HepG2 (cell line): ENCODE measurements around the gene DHX30.

Experiments used
- PLRG1 ChIP-seq: fragments of 450-650 bp; conservative IDR thresholded peaks from 2 replicates; pipeline ENCODE4 v1.6.1; 2016
- POLR2AphosphoS5 ChIP-seq: IDR thresholded peaks from 2 replicates; pipeline ENCODE4 v1.6.1; 2012; ENCODE audit warnings: low read depth, low read length
- SIN3A ChIP-seq: IDR thresholded peaks from 2 replicates; pipeline ENCODE4 v1.6.1; 2011; ENCODE audit warnings: low read depth, mild to moderate bottlenecking, control low read depth, low read length, borderline replicate concordance

DNA sequence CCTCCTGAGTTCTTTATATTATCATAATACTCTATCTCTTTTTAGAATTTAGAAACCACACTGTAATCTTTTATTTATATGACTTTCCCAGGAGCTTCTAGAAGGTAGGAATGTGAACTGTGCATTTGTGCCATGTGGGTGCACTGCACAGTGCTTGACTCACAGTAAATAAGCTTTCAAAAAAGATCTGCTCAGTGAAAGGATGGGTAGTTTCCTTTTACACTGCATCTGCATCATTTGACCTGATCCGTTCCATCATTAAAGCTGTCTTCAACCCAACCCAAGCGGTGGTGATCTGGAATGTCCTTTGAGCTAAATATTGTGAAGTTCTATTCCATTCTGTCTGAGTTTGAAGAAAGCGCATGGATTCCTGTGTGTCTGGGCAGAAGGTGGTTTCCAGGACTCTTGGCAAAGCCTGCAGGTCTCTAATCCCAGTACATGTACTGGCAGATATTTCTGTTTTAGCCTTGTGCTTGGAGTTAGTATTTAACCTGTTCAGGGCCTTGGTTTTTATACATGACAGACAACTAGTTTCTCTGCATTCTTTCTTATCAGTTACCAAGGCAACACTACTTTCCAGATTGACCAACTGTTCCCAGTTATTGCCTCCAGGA is 96.7 kb downstream of the DHX30 start:
- TF ChIP-seq SIN3A (no peak), PLRG1 (no peak), POLR2AphosphoS5 (no peak)
